Activated naive CD4-positive, alpha-beta T cell treated with Interleukin-2 at 50 U/mL for 16 hours (primary cell): Measurements from ENCODE around the gene HSP90AA1.
A peak's percentile ranks its signal among the peaks of the same experiment; 100 is the strongest.
"Not testable (repeated sequence)": the region's sequence is repeated elsewhere in the genome, so short reads cannot be mapped to it uniquely, and the experiment has no call there.

ENCODE experiments used
- DNase-seq: peaks from one replicate; pipeline ENCODE4 v3.0.0-alpha.2; 2020

The HSP90AA1 gene

DNA sequence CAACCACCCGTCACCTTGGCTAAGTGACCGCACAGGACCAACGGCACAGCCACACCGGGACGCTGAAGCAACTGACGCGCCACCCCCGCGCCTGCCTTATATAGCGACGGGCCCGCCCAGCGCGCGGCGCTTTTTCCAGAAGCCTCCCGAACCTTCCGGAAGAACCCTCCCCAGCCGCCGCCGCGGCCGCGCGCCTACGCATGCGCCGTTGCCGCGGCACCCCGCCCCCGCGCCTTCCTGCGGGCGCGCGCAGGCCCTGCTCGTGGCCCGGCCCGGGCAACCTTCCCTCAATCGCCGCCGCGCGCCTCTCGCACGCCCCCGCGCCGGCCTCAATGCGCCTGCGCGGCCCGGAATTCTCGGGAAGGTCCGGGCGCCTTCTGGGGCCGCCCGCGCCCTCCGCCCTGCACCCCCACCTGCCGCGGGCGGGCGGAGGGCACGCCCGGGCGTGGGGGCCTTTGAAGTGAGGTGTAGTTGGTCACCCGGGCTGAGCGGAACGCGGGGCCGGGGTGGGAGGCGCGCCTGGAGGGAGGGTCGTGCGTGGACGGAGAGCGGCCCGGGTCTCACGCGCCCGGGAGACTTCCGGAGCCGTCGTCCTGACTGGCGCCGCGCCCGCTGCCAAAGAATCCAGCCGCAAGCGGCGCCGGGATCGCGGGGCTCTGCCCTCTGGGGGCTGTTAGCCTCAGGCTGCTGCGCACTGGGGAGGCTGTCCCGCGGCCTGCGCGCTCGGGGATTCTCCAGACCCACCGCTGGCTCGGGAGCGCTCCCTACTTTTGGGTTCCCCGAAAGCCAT, at the start of gene HSP90AA1:
TSS of gene HSP90AA1 (minus strand) at position 73 of the 790 bp plus-strand sequence. CDS start 666 bp downstream, outside the sequence.
- DNase-seq = peak; percentile 96

DNA sequence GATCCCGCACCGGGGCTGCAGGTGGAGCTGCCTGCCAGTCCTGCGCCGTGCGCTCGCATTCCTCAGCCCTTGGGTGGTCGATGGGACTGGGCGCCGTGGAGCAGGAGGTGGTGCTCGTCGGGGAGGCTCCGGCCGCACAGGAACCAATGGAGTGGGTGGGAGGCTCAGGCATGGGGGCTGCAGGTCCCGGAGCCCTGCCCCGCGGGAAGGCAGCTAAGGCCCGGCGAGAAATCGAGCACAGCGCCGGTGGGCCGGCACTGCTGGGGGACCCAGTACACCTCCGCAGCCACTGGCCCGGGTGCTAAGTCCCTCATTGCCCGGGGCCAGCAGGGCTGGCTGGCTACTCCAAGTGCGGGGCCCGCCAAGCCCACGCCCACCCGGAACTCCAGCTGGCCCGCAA, 48.6 kb upstream of the HSP90AA1 start:
- not testable (repeated sequence) for DNase-seq

DNA sequence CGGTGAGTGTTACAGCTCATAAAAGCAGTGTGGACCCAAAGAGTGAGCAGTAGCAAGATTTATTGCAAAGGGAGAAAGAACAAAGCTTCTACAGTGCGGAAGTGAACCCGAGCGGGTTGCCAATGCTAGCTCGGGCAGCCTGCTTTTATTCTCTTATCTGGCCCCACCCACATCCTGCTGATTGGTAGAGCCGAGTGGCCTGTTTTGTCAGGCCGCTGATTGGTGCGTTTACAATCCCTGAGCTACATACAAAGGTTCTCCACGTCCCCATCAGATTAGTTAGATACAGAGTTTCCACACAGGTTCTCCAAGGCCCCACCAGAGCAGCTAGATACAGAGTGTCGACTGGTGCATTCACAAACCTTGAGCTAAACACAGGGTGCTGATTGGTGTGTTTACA, 47.9 kb upstream of the HSP90AA1 start:
- not testable (repeated sequence) for DNase-seq

DNA sequence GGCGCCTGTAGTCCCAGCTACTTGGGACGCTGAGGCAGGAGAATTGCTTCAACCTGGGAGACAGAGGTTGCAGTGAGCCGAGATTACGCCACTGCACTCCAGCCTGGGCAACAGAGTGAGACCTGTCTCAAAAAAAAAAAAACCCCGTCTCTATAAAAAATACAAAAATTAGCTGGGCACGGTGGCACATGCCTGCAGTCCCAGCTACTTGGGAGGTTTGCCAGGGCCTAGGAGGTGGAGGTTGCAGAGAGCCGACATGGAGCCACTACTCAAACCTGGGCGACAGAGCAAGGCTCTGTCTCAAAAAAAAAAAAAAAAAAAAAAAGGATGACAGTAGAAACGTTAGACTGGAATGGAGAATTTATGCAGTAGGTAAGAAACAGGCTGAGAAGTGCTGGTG, 47.2 kb upstream of the HSP90AA1 start:
- not testable (repeated sequence) for DNase-seq

DNA sequence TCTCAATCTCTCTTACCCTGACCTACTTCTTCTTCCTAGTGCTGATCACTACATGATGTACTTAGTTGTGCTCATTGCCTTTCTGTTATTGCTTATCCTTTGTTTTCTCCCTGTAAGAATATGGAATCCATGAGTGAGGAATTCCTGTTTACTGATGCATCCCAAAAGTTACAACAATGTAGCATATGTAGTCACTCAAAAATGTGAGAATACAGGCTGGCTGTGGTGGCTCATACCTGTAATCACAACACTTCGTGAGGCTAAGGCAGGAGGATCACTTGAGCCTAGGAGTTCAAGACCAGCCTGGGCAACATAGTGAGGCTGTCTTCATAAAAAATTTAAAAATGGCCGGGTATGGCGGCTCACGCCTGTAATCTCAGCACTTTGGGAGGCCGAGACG, 44.9 kb upstream of the HSP90AA1 start:
- DNase-seq = no peak

DNA sequence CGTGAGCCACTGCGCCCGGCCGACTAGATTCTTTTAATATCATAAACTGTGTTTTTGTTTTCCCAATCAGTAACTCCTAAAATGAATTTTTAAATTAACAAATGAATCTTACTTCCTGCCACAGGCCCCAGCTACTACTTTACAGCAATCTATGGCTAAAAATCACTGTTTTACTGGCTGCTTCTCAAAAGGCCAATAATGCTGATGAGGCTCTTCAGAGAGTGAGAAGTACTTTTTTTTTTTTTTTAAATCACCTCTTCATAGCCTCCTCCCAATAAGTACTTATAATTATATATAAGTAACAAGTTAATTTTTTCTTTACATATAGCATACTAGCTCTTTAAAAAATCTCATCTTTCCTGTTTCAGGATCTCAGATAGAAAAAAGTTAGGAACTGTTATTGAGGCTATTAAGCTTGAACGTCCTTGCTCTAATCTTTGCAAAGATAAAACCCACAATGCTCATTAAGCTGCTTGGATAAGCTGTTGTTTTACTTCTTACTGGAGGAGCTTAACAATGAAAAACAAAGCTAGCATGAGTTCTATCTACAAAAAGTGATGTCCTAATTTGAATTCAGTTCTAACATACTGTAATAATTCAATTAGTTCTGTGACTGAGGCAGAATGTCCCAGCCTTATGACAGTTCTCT, 40.1 kb upstream of the HSP90AA1 start:
- DNase-seq = no peak

DNA sequence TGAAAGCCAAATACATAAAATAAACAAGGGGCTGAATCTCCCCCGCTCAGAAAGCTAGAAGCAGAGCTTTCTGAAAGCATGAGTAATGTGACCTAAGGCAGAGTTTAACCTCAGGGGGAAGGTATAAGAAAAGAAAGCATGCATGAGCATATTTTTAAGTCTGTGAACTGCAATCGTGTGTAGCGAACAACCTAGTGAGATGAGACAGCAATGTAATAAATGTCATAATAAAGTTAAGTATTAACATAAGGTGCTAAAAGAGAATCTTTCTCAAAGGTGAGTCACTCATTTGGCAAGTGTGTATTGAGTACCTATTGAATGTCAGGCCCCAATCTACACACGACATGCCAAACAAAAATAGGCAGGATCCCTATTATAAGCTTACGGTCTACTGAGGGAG, 38.7 kb upstream of the HSP90AA1 start:
- DNase-seq = no peak

DNA sequence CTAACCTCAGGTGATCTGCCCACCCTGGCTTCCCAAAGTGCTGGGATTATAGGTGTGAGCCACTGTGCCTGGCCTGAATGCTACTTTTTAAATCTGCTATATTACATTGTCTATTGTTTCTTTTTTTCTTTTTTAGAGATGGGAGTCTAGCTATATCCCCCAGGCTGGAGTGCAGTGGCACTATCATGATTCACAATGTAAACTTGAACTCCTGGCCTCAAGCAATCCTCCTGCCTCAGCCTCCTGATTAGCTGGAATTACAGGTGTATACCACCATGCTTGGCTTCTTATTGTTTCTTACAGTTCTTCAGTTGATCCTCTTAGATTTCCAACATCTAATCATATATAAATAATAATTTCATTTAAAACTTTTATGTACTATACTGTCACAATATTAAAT, 37.6 kb upstream of the HSP90AA1 start:
- no peak for DNase-seq

DNA sequence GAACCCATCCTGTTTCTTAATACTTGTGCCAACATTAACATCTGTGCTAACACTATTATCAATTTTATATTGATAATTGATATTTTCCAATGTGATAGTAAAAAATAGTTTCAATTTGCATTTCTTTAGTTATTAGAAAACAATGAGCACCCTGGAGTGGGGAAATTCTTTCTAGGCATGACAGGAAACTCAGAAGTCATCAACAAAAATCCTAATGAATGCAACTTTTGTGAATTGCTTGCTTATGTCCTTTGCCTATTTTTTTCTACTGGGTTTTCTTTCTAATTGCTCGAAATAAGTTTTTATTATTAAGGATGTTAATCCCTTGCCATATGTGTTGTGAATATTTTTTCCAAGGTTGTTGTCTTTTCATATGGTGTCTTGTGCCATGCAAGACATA, 34.7 kb upstream of the HSP90AA1 start:
- no peak for DNase-seq

DNA sequence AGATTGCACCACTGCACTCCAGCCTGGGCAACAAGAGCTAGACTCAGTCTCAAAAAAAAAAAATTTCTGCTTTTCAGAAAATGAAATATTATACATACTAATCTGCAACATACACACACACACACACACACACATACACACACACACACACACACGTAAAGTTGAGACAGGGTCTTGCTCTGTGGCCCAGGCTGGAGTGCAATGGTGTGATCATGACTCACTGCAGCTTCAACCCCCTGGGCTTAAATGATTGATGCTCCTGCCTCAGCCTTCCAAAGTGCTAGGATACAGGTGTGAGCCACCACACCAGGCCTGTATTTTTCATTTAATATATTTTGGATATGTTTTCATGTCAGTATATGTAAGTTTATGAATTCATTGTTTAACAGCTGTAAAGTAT, 34.0 kb upstream of the HSP90AA1 start:
- no peak for DNase-seq

DNA sequence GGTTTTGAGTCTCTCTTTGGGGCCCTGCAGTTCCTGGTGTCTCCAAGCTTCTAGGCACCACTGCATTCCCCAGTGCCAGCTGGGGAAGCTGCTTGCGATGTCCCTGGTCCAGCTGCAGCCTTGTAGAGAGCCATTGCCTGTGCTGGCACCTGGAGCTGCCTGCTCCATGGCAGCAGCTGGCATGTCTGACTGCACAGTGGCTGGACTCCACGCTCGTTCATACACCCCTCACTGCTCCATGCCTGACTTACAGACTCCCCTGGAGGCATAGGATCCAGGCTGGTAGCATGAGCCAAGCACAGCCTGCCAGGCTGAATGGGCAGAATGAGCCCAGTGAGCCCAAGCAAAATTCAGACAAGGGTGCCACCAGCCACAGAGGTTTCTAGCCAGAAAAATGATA, 31.0 kb upstream of the HSP90AA1 start:
- no peak for DNase-seq

DNA sequence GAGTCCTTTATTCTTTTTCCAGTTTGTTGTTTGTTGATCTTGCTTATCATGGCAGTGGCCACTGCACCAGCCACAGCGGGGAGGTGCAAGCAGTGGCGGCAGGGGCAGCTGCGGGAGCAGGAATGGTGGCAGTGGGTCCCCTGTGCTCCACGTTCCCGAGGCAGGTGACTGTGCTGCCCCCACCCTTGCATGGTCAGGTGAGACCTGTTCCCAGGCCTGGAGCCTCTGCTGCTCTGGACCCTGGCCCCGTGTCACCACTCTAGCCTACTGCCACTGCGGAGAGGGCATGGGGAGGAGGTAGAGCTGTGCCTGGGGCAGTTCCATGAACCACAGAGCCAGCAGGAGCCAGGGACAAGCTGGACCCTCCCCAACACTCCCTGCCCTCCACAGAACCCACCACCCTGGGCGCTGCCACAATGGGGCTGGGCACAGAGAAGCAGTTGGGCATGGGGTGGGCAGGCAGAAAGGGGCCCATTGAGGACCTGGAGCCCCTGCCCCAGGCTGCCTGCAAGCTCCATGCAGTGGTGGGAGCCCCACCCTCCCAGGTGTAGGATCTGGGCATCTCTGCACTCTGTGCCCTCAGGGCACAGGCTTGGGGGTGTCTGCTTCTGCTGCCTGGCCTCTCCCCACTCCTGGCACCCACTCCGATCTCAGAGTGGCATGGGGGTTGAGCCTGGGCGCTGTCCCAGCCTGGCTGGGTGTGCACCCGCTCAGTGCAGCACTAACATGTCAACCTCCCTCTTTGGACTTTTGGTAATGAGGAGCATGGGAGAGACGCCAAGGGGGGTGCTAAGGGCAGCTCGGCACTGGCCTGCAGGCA, 29.7 kb upstream of the HSP90AA1 start:
- DNase-seq = no peak

DNA sequence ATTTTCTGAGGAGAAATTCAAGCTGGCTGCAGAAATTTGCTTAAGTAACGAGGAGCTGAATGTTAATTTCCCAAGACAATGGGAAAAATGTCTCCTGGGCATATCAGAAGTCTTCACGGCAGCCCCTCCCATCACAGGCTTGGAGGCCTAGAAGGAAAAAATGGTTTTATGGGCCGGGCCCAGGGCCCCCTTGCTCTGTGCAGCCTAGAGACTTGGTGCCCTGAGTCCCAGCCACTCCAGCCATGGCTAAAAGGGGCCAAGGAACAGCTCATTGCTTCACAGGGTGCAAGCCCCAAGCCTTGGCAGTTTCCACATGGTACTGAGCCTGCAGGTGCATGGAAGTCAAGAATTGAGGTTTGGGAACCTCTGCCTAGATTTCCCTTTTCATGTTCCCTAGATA, 24.3 kb upstream of the HSP90AA1 start:
- DNase-seq = no peak

DNA sequence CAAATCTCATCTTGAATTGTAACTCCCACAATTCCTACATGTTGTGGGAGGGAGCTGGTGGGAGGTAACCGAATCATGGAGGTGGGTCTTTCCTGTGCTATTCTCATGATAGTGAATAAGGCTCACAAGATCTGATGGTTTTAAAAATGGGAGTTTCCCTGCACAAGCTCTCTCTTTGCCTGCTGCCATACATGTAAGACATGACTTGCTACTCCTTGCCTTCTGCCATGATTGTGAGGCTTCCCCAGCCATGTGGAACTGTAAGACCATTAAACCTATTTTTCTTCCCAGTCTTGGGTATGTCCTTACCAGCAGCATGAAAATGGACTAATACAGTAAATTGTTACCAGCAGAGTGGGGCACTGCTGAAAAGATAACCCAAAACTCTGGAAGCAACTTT, 22.5 kb upstream of the HSP90AA1 start:
- not testable (repeated sequence) for DNase-seq

DNA sequence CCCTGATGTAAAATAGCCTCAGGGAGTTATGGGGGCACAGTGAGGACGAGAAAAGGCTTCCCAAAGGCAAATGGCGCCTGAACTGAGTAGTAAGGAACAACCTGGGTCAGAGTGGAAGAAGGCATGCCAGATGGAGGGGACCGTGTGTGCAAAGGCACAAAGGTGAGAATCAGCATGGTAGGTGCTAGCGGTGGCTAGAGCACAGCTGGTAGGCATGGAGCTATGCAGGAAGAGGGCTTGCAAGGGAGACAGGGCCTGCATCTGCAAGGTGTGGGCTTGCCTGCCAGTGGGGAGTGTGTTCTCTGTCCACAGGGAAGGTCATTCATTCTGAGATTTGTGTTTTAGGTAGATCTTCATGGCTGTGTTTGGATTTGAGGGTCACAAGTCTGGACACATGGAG, 18.5 kb upstream of the HSP90AA1 start:
- no peak for DNase-seq

DNA sequence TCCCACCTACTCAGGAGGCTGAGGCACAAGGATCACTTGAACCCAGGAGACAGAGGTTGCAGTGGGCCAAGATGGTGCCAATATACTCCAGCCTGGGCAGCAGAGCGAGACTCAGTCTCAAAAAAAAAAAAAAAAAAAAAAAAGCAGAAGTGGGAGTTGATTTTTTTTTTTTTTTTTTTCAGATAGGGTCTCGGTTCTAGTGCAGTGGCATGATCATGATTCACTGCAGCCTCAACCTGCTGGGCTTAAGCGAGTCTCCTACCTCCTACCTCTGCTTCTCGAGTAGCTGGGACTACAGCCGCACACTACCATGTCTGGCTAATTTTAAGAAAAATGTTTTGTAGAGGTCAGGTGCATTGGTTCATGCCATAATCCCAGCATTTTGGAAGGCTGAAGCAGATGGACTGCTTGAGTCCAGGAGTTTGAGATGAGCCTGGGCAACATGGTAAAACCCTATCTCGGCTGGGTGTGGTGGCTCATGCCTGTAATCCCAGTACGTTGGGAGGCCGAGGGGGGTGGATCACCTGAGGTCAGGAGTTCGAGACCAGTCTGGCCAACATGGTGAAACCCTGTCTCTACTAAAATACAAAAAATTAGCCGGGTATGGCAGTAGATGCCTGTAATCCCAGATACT, 16.3 kb upstream of the HSP90AA1 start:
- DNase-seq = no peak

DNA sequence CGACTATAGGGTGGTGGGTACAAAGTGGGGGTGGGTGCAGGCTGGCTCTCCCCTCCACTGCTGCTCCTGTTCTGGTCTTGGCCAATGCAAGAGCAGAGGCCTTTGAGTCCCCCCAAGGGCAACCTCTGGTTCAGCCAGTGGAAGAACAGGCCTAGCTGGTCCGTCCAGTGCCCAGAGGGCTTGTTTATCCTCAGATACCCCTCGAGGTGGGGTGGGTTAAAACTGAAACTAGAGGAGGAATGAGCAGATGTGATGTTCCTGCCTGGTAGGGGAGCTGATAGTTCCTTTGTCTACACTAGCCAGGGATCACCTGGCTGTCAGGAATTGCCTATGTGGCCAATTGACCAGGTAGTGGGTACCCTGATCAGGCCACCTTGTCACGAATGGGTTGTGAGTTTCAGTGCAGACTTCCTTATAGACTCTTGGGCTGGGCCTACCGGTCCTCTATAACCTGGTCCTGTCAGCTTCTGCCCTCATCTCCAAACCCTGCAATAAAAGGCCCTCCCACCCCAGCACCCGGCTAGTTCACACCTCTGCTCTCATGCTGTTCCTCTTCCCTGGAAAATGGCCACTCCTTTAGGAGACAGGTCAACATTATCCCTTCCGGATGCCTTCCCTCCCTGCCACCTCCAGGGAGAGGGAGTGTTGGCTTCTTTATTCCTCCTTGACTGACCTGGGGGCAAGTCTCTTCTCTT, 10.7 kb upstream of the HSP90AA1 start:
- no peak for DNase-seq

DNA sequence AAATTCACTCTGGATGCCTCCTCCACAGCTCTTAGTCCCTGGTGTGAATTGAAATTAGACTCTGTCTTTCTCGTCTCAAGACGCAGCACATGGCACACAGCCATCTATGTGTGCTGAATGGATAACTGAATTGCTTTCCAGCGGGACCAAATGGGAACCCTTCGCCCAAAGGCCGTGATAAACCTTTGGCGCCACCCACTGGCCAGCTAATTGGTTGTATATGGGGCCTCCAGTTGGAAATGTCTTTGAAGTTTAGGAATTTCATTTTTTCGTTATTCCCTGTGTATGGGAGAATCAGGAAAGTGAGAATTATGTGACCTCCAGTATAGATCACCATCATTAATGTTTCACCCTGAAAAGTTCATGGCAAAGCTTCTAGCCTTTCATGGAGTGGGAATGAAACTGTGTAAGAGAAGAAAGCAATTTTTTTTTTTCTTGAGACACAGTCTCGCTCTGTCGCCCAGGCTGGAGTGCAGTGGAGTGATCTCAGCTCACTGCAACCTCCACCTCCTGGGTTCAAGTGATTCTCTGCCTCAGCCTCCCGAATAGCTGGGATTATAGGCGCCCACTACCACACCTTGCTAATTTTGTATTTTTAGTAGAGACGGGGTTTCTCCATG, 9.8 kb upstream of the HSP90AA1 start:
- peak; percentile 73 for DNase-seq

DNA sequence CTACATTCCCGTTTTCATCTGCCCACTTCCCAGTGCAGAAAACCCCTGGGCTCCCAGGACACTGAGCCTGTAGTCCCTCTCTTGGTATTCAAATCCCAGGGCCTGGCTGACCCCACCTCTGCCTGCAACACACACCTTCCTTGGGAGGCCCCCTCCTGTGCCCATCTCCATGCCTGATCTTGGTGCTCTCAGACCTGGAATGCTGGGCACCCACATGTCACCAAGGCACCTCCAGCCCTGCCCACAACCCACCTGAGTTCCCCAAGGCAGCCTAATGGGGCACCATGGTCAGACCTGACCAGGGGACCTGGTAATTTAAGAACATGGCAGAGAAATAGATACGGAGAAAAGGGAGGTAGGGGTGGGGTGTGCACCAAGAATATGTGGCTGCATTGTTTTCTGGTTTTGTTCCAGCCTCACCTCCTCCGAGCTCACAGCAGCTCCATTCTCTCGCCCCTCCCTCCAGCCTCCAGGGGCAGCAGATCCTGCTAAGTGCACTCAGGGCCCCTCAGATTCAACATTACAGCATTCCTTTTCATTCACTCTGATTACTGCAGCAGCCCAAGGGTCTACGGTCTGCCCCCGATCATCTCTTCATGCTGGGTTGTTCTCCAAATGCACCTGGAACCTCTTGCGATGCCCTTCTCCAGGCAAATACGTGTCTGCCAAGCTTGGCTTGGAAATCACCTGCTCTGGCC, 9.2 kb upstream of the HSP90AA1 start:
- no peak for DNase-seq

DNA sequence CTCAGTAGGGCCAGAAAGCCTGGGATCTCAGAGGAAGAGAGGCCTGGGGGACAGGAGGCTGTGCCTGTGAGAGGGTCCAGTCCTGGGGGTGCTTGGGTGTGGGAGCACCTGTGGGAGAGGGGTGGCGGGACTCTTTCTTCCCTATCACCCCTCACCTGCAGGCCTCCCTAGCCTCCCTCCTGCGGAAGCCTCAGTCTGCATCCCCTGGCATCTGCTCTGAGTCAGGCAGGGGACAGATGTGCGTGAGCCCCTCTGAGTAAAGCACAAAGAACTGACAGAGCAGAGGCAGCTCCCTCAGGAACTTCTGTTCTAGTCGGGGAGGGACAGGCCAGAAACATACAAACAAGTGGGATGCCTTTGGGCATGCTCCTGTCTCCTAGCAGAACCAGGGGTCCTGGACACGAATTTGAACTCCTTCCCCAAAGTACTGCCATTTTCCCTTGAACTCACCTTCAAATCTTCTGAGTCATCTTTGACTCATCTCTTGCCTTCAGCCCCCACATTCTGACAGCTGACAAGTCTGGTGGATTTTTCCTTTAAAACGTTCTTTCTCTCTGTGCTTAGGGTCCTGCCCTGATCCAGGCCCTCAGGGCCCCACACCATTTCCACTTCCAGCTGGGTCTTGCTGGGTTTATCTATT, 8.5 kb upstream of the HSP90AA1 start:
- DNase-seq = no peak

DNA sequence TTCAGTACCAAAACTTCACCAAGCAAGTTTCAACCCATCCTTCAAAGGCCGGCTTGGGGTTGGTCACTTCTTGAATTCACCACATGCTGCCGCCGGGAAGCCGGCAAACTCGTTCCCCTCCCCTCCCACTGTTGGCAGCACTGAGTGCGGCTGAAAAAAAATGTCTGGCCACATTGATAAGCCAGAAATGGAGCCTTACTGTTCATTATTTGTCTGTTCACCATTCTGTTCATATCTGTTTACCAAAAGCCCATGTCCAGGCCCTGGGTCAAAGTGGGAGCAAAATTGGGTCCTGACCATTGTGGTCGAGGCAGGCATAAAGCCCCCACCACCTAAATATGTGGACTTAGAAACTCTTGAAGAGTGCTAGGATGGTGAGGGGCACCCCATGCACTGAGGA, 7.3 kb upstream of the HSP90AA1 start:
- DNase-seq = no peak
